ENCODE results near the gene DYSF. TPM values are rescaled to one million over a fixed set of nuclear protein-coding genes. Genes with fewer than 3 reads are reported as not detected.

The DYSF gene
- total RNA-seq, 1 experiment from 2014 or later: 5.5 TPM

GRCh38 chr2:71513096-71513495, 59.7 kb downstream of the DYSF start:
- Histone ChIP-seq H4K5ac (ENCODE audit: insufficient read length, low read depth, low read length) (no peak overlapping the region), H4K20me1 (ENCODE audit: control insufficient read depth, insufficient read depth, insufficient read length) (no peaks in the 10 kb centered on the region), H4K8ac (replicated peaks; ENCODE audit: insufficient read length, low read depth, low read length) (no peak overlapping the region), H3K79me2 (ENCODE audit: insufficient read depth, low read length) (no peaks in the 10 kb centered on the region), H3K9ac (ENCODE audit: extremely low read depth, insufficient read length, low read length) (no peak overlapping the region), H2BK120ac (ENCODE audit: low read depth, low read length, poor library complexity, severe bottlenecking) (no peak overlapping the region), H3K9me3 (ENCODE audit: control insufficient read depth, low read depth, low read length) (no peaks in the 10 kb centered on the region), H3K27ac (ENCODE audit: insufficient read length, low read depth, low read length) (no peak overlapping the region), H2BK20ac (ENCODE audit: low read depth, low read length, poor library complexity, severe bottlenecking) (no peak overlapping the region), H2BK15ac (ENCODE audit: low read depth, low read length) (no peak overlapping the region), H2AFZ (ENCODE audit: low read length) (no peak overlapping the region), H3K56ac (ENCODE audit: insufficient read length, low read depth, low read length) (no peak overlapping the region), H3K18ac (ENCODE audit: insufficient read length, low read depth, low read length) (no peak overlapping the region), H3K23me2 (ENCODE audit: insufficient read length, low read depth, low read length, poor library complexity, severe bottlenecking) (no peaks in the 10 kb centered on the region), H2BK12ac (ENCODE audit: insufficient read length, low read depth, low read length) (no peak overlapping the region), H2BK5ac (ENCODE audit: insufficient read length, low read length) (no peak overlapping the region), H3K23ac (ENCODE audit: insufficient read length, low read depth, low read length) (no peak overlapping the region), H4K91ac (ENCODE audit: insufficient read length, low read depth, low read length) (no peak overlapping the region), H3T11ph (ENCODE audit: low read length) (no peak overlapping the region), H3K27me3 (ENCODE audit: insufficient read depth, low read length) (no peaks in the 10 kb centered on the region), H3K4ac (ENCODE audit: low read depth, low read length) (no peak overlapping the region), H3K79me1 (ENCODE audit: insufficient read depth, low read depth, low read length, poor library complexity, severe bottlenecking) (no peaks in the 10 kb centered on the region), H3K4me1 (ENCODE audit: insufficient read depth, low read length) (no peaks in the 10 kb centered on the region), H2AK5ac (ENCODE audit: insufficient read length, low read length) (no peak overlapping the region), H3K14ac (ENCODE audit: insufficient read depth, low read length) (no peak overlapping the region), H3K4me2 (ENCODE audit: insufficient read depth, insufficient read length, low read length) (no peak overlapping the region)
- no peak overlapping the region for H3K4me3 Mint-ChIP-seq
- DNase-seq: peak; percentile 21
- H3K27me3 Mint-ChIP-seq (ENCODE audit: low read depth): peaks cover 1% of the 10 kb centered on the region
- H3K9me3 Mint-ChIP-seq: no peaks in the 10 kb centered on the region
- TF ChIP-seq, protein P1, sequence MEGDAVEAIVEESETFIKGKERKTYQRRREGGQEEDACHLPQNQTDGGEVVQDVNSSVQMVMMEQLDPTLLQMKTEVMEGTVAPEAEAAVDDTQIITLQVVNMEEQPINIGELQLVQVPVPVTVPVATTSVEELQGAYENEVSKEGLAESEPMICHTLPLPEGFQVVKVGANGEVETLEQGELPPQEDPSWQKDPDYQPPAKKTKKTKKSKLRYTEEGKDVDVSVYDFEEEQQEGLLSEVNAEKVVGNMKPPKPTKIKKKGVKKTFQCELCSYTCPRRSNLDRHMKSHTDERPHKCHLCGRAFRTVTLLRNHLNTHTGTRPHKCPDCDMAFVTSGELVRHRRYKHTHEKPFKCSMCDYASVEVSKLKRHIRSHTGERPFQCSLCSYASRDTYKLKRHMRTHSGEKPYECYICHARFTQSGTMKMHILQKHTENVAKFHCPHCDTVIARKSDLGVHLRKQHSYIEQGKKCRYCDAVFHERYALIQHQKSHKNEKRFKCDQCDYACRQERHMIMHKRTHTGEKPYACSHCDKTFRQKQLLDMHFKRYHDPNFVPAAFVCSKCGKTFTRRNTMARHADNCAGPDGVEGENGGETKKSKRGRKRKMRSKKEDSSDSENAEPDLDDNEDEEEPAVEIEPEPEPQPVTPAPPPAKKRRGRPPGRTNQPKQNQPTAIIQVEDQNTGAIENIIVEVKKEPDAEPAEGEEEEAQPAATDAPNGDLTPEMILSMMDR (conservative IDR thresholded peaks at IDR 0.05): no peak
- no peaks in the 10 kb centered on the region for H3K36me3 Mint-ChIP-seq (ENCODE audit: insufficient read depth in 1 of 3, low read depth in 3 of 3)
- peaks cover 0 to 2% of the 10 kb centered on the region in 2 experiments; a peak in 2 of 4 replicates for H3K4me1 Mint-ChIP-seq
- H3K27ac Mint-ChIP-seq: no peak overlapping the region
- no CpG with 5 or more reads among the region's 11 CpGs for WGBS (ENCODE audit: extremely low coverage, insufficient read length, low lambda C conversion rate)

All from H9 (cell line).